Measurements from ENCODE around the gene KCNAB1. TPM values are rescaled to one million over a fixed set of nuclear protein-coding genes. Genes with fewer than 3 reads are reported as not detected.

The KCNAB1 gene
- total RNA-seq, 1 donor from 2014 or later = 3.9 TPM

DNA sequence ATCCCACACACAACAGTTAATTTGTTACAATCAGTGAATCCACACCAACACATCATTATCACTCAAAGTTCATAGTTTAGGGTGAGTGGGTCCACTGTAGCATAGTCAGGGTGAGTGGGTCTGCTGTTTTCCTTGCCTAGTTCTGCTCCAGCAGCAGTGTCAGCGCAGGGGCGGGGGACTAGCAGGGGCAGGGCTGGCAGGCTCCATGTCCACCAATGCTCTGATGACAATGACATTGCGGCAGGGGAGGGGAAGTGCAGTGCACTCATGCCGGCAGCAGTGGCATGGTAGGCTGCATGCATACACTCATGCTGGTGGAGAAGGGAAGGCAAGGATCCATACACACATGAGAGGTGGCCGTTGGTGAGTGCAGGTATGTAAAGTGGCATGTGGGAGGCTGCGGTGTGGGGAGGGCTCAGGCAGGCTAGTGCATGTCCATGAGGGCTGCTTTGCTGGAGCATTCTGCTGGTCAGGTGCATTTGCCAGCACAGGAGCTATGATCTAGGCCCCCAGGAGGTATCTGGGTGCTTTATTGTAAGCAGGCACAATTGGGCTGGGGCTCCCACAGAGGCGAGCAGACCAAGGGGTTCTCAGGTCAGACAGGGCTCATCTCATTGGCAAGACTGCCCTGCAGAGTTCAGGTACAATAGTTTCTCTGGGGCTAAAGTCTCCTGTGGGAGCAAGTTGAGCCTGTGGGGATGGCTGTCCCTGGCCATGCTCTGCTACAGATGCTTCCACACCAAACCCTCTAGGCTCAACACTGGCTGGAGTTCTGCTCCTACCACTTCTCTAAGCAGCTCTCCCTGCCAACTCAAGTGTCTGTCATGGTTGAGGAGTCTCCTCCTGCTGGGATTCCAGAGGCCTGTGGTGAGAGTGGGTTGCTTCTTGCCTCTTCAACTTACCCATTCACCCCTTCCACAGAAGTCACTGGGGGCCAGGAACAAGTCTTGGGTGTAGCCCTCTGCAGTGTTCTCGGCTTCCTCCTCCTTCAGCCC, 81.3 kb downstream of the KCNAB1 start:
- intact Hi-C loops (cut with DNase I) = no loop called here
- Histone ChIP-seq H3K9me3 (no peaks in the 10 kb centered on the region), H3K4me1 (no peaks in the 10 kb centered on the region), H3K36me3 (no peaks in the 10 kb centered on the region), H3K27ac (no peak overlapping the region), H3K27me3 (no peaks in the 10 kb centered on the region), H3K4me3 (no peak overlapping the region)
- DNase-seq (ENCODE audit: extremely low spot score in 2 of 2) = no peak
- TF ChIP-seq POLR2AphosphoS5 (IDR thresholded peaks at IDR 0.05; ENCODE audit: insufficient read depth in 1 of 2, low read depth in 1 of 2) (no peak), POLR2A (IDR thresholded peaks at IDR 0.05) (no peak)
- TF ChIP-seq, protein P1, sequence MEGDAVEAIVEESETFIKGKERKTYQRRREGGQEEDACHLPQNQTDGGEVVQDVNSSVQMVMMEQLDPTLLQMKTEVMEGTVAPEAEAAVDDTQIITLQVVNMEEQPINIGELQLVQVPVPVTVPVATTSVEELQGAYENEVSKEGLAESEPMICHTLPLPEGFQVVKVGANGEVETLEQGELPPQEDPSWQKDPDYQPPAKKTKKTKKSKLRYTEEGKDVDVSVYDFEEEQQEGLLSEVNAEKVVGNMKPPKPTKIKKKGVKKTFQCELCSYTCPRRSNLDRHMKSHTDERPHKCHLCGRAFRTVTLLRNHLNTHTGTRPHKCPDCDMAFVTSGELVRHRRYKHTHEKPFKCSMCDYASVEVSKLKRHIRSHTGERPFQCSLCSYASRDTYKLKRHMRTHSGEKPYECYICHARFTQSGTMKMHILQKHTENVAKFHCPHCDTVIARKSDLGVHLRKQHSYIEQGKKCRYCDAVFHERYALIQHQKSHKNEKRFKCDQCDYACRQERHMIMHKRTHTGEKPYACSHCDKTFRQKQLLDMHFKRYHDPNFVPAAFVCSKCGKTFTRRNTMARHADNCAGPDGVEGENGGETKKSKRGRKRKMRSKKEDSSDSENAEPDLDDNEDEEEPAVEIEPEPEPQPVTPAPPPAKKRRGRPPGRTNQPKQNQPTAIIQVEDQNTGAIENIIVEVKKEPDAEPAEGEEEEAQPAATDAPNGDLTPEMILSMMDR (IDR thresholded peaks at IDR 0.05) = no peak

DNA sequence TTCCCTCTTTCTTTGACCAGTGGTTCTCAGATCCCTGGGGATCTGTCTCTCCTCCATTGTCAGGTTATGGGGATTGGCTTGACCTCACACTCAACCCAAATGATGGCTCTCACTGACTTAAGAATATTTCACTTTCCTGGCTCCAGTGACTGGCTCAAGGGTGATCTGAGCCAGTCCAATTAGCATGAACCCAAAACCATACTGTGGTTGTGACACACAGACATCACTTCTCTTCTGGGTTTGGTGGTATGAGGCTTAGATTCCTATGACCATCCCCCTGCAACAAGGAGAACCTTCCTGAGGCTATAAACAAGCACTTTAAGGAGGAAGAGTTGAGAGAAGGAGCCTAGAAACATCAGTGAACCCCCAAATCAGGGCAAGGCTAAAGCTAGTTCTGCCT, 85.8 kb downstream of the KCNAB1 start:
- H3K4me1 ChIP-seq = no peaks in the 10 kb centered on the region
- H3K27ac ChIP-seq = no peak overlapping the region
- H3K36me3 ChIP-seq = no peaks in the 10 kb centered on the region
- TF ChIP-seq POLR2AphosphoS5 (IDR thresholded peaks at IDR 0.05; ENCODE audit: insufficient read depth in 1 of 2, low read depth in 1 of 2) = no peak
- TF ChIP-seq, protein P1 (IDR thresholded peaks at IDR 0.05) = no peak
- TF ChIP-seq POLR2A (IDR thresholded peaks at IDR 0.05) = no peak
- DNase-seq (ENCODE audit: extremely low spot score in 2 of 2) = no peak
- H3K27me3 ChIP-seq = no peaks in the 10 kb centered on the region
- intact Hi-C loops (cut with DNase I) = no loop called here
- H3K9me3 ChIP-seq = no peaks in the 10 kb centered on the region
- no peak overlapping the region for H3K4me3 ChIP-seq

- intact Hi-C loops (cut with DNase I) = no loop called here
- Histone ChIP-seq H3K4me1 (no peaks in the 10 kb centered on the region), H3K27ac (no peak overlapping the region), H3K4me3 (no peak overlapping the region), H3K9me3 (no peaks in the 10 kb centered on the region), H3K36me3 (no peaks in the 10 kb centered on the region), H3K27me3 (no peaks in the 10 kb centered on the region)
- DNase-seq (ENCODE audit: extremely low spot score in 2 of 2) = no peak
- TF ChIP-seq, protein P1 (IDR thresholded peaks at IDR 0.05) = no peak
- TF ChIP-seq POLR2AphosphoS5 (IDR thresholded peaks at IDR 0.05; ENCODE audit: insufficient read depth in 1 of 2, low read depth in 1 of 2) = no peak
- no peak for TF ChIP-seq POLR2A (IDR thresholded peaks at IDR 0.05)
Observed at GRCh38 chr3:156207802-156208685, 87.7 kb downstream of the KCNAB1 start.

GRCh38 chr3:156209631-156210335, 89.4 kb downstream of the KCNAB1 start:
- H3K4me3 ChIP-seq = no peak overlapping the region
- no peaks in the 10 kb centered on the region for H3K36me3 ChIP-seq

More at GRCh38 chr3:156209631-156210335, 89.4 kb downstream of the KCNAB1 start:
- Histone ChIP-seq H3K27me3 (no peaks in the 10 kb centered on the region), H3K27ac (no peak overlapping the region), H3K9me3 (no peaks in the 10 kb centered on the region), H3K4me1 (no peaks in the 10 kb centered on the region)
- no peak for DNase-seq (ENCODE audit: extremely low spot score in 2 of 2)
- TF ChIP-seq, protein P1 (IDR thresholded peaks at IDR 0.05) = no peak
- no peak for TF ChIP-seq POLR2AphosphoS5 (IDR thresholded peaks at IDR 0.05; ENCODE audit: insufficient read depth in 1 of 2, low read depth in 1 of 2)
- intact Hi-C loops (cut with DNase I) = no loop called here
